ENCODE data around the gene FXYD3. TPM values are rescaled to one million over a fixed set of nuclear protein-coding genes. Genes with fewer than 3 reads are reported as not detected.
A peak's percentile ranks its signal among the peaks of the same experiment; 100 is the strongest.

The FXYD3 gene
- total and polyA plus RNA-seq, 2 of the 13 experiments (the other 11 are each of a cell fraction or from before 2014, with no cell fraction given) = 4.9 TPM; not detected in 1

- TF ChIP-seq, protein P1, sequence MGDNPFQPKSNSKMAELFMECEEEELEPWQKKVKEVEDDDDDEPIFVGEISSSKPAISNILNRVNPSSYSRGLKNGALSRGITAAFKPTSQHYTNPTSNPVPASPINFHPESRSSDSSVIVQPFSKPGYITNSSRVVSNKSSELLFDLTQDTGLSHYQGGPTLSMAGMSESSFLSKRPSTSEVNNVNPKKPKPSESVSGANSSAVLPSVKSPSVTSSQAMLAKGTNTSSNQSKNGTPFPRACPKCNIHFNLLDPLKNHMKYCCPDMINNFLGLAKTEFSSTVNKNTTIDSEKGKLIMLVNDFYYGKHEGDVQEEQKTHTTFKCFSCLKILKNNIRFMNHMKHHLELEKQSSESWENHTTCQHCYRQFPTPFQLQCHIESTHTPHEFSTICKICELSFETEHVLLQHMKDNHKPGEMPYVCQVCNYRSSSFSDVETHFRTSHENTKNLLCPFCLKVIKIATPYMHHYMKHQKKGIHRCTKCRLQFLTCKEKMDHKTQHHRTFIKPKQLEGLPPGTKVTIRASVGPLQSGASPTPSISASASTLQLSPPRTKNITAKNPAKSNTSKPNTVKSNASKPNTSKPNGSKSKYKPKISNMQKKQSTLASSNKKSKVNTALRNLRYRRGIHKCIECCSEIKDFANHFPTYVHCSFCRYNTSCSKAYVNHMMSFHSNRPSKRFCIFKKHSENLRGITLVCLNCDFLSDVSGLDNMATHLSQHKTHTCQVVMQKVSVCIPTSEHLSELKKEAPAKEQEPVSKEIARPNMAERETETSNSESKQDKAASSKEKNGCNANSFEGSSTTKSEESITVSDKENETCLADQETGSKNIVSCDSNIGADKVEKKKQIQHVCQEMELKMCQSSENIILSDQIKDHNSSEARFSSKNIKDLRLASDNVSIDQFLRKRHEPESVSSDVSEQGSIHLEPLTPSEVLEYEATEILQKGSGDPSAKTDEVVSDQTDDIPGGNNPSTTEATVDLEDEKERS (CRISPR knock-in tag; IDR thresholded peaks at IDR 0.05) = 0 out of 2 replicates have a peak, but pooled peaks have one; percentile 0
- TF ChIP-seq ELF3 (CRISPR knock-in tag; IDR thresholded peaks at IDR 0.05) (peak; percentile 37; the same call in 1 of the 2 replicates), POGK (CRISPR knock-in tag; conservative IDR thresholded peaks at IDR 0.05) (no peak), SPEN (CRISPR knock-in tag; IDR thresholded peaks at IDR 0.05; ENCODE audit: low read depth) (no peak), SMAD3 (CRISPR knock-in tag; IDR thresholded peaks at IDR 0.05) (no peak), ZNF747 (CRISPR knock-in tag; IDR thresholded peaks at IDR 0.05; ENCODE audit: borderline replicate concordance) (no peak), NRL (CRISPR knock-in tag; IDR thresholded peaks at IDR 0.05; ENCODE audit: borderline replicate concordance) (no peak), SAFB2 (CRISPR knock-in tag; IDR thresholded peaks at IDR 0.05; ENCODE audit: borderline replicate concordance, low read depth) (no peak), ONECUT2 (CRISPR knock-in tag; IDR thresholded peaks at IDR 0.05) (no peak), ZBTB8A (CRISPR knock-in tag; IDR thresholded peaks at IDR 0.05; ENCODE audit: borderline replicate concordance, low read depth) (no peak), ZBTB10 (CRISPR knock-in tag; IDR thresholded peaks at IDR 0.05; ENCODE audit: borderline replicate concordance) (no peak)
Measured at GRCh38 chr19:35066691-35067563, 48.7 kb upstream of the FXYD3 start (continued).
